ENCODE results near the gene MCUB.

Gene MCUB

GRCh38 chr4:109631532-109632108, 71.6 kb downstream of the MCUB start:
- no CpG with 5 or more reads among the region's 5 CpGs for WGBS (ENCODE audit: extremely low coverage, insufficient coverage, low lambda C conversion rate)
- Histone ChIP-seq H3K36me3 (ENCODE audit: control insufficient read depth, insufficient read depth, low read length) (no peaks in the 10 kb centered on the region), H2AK5ac (ENCODE audit: low read length) (no peak overlapping the region), H4K8ac (ENCODE audit: low read depth, low read length) (no peak overlapping the region), H3K23ac (ENCODE audit: low read length) (no peak overlapping the region), H3K4ac (ENCODE audit: low read depth, low read length) (no peak overlapping the region), H3K27ac (ENCODE audit: low read depth, low read length) (no peak overlapping the region), H4K5ac (ENCODE audit: low read length) (no peak overlapping the region), H3K27me3 (ENCODE audit: insufficient read depth, low read length, poor library complexity) (no peaks in the 10 kb centered on the region), H3K4me3 (ENCODE audit: low read length) (no peak overlapping the region), H2BK120ac (ENCODE audit: low read depth, low read length) (no peak overlapping the region), H3K4me1 (ENCODE audit: control insufficient read depth, low read depth, low read length) (no peaks in the 10 kb centered on the region), H3K9ac (ENCODE audit: low read length) (no peak overlapping the region), H3K79me2 (ENCODE audit: control insufficient read depth, insufficient read depth, low read length) (no peaks in the 10 kb centered on the region), H3K4me2 (ENCODE audit: low read length) (no peak overlapping the region), H2BK15ac (replicated peaks; ENCODE audit: low read depth) (no peak overlapping the region), H3K56ac (ENCODE audit: low read length) (no peak overlapping the region), H2BK5ac (ENCODE audit: low read length) (no peak overlapping the region), H3K79me1 (ENCODE audit: low read length) (no peaks in the 10 kb centered on the region), H3K18ac (ENCODE audit: low read length) (no peak overlapping the region)
- DNase-seq, result peak; percentile 56

- Histone ChIP-seq H2AK5ac (ENCODE audit: low read length) (no peak overlapping the region), H3K4me3 (ENCODE audit: low read length) (no peak overlapping the region), H3K79me2 (ENCODE audit: control insufficient read depth, insufficient read depth, low read length) (no peaks in the 10 kb centered on the region), H2BK5ac (ENCODE audit: low read length) (no peak overlapping the region), H3K4me1 (ENCODE audit: control insufficient read depth, low read depth, low read length) (no peaks in the 10 kb centered on the region), H2BK120ac (ENCODE audit: low read depth, low read length) (no peak overlapping the region), H3K4ac (ENCODE audit: low read depth, low read length) (no peak overlapping the region), H3K4me2 (ENCODE audit: low read length) (no peak overlapping the region), H3K9ac (ENCODE audit: low read length) (no peak overlapping the region), H3K27me3 (ENCODE audit: insufficient read depth, low read length, poor library complexity) (no peaks in the 10 kb centered on the region), H3K27ac (ENCODE audit: low read depth, low read length) (no peak overlapping the region), H3K56ac (ENCODE audit: low read length) (no peak overlapping the region), H3K18ac (ENCODE audit: low read length) (no peak overlapping the region), H3K36me3 (ENCODE audit: control insufficient read depth, insufficient read depth, low read length) (no peaks in the 10 kb centered on the region), H3K79me1 (ENCODE audit: low read length) (no peaks in the 10 kb centered on the region), H4K8ac (ENCODE audit: low read depth, low read length) (no peak overlapping the region), H2BK15ac (replicated peaks; ENCODE audit: low read depth) (no peak overlapping the region), H4K5ac (ENCODE audit: low read length) (no peak overlapping the region), H3K23ac (ENCODE audit: low read length) (no peak overlapping the region)
- DNase-seq, result no peak
- no CpG with 5 or more reads among the region's 2 CpGs for WGBS (ENCODE audit: extremely low coverage, insufficient coverage, low lambda C conversion rate)
These were observed 80.6 kb downstream of the MCUB start for GRCh38 chr4:109640644-109641043.

GRCh38 chr4:109645874-109646710, 86.0 kb downstream of the MCUB start:
- Histone ChIP-seq H4K8ac (ENCODE audit: low read depth, low read length) (no peak overlapping the region), H3K27ac (ENCODE audit: low read depth, low read length) (no peak overlapping the region), H3K4ac (ENCODE audit: low read depth, low read length) (no peak overlapping the region), H3K4me3 (ENCODE audit: low read length) (no peak overlapping the region), H2BK120ac (ENCODE audit: low read depth, low read length) (no peak overlapping the region), H3K36me3 (ENCODE audit: control insufficient read depth, insufficient read depth, low read length) (no peaks in the 10 kb centered on the region), H3K18ac (ENCODE audit: low read length) (no peak overlapping the region), H3K4me1 (ENCODE audit: control insufficient read depth, low read depth, low read length) (no peaks in the 10 kb centered on the region), H3K27me3 (ENCODE audit: insufficient read depth, low read length, poor library complexity) (no peaks in the 10 kb centered on the region), H2BK15ac (replicated peaks; ENCODE audit: low read depth) (no peak overlapping the region), H3K4me2 (ENCODE audit: low read length) (no peak overlapping the region), H3K9ac (ENCODE audit: low read length) (no peak overlapping the region), H3K56ac (ENCODE audit: low read length) (no peak overlapping the region), H4K5ac (ENCODE audit: low read length) (no peak overlapping the region), H3K79me2 (ENCODE audit: control insufficient read depth, insufficient read depth, low read length) (no peaks in the 10 kb centered on the region), H2AK5ac (ENCODE audit: low read length) (no peak overlapping the region), H2BK5ac (ENCODE audit: low read length) (no peak overlapping the region), H3K79me1 (ENCODE audit: low read length) (no peaks in the 10 kb centered on the region), H3K23ac (ENCODE audit: low read length) (no peak overlapping the region)
- no CpG with 5 or more reads among the region's 7 CpGs for WGBS (ENCODE audit: extremely low coverage, insufficient coverage, low lambda C conversion rate)
- DNase-seq, result no peak

GRCh38 chr4:109648266-109648996, 88.4 kb downstream of the MCUB start:
- no peak overlapping the region for H2BK5ac ChIP-seq (ENCODE audit: low read length)
- WGBS (ENCODE audit: extremely low coverage, insufficient coverage, low lambda C conversion rate), result no CpG with 5 or more reads among the region's 5 CpGs

DNA sequence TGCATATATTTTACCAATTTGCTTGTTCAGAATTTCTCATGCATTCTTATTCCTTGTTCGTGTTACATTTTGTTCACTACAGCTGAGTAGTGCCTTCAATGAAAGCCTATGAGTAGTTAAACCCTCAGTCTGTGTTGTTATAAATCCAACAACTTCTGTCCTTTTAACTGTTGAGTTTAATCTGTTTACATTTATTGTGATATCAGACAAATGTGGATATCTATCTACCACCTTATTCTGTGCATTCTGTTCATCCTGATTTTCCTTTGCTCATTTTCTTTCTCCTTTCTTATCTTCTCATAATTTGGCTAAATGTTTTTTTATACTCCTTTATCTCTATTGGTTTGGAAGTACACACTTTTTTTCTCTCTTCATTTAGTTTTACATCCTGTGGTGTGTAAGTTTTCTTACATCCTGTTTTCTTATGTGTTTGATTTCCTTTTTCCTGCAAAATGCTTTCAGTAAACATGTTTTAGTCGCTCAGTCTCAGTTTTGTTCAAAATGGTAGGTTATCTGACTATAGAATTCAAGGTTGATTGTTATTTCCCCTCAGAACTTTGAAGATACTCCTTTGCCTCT, 89.0 kb downstream of the MCUB start:
- Histone ChIP-seq H3K36me3 (ENCODE audit: control insufficient read depth, insufficient read depth, low read length) (no peaks in the 10 kb centered on the region), H2BK15ac (replicated peaks; ENCODE audit: low read depth) (no peak overlapping the region), H3K79me2 (ENCODE audit: control insufficient read depth, insufficient read depth, low read length) (no peaks in the 10 kb centered on the region), H3K4me2 (ENCODE audit: low read length) (no peak overlapping the region), H3K27me3 (ENCODE audit: insufficient read depth, low read length, poor library complexity) (no peaks in the 10 kb centered on the region), H2BK120ac (ENCODE audit: low read depth, low read length) (no peak overlapping the region), H3K4me1 (ENCODE audit: control insufficient read depth, low read depth, low read length) (no peaks in the 10 kb centered on the region), H4K8ac (ENCODE audit: low read depth, low read length) (no peak overlapping the region), H3K23ac (ENCODE audit: low read length) (no peak overlapping the region), H3K4me3 (ENCODE audit: low read length) (no peak overlapping the region), H3K79me1 (ENCODE audit: low read length) (no peaks in the 10 kb centered on the region), H2BK5ac (ENCODE audit: low read length) (no peak overlapping the region), H3K27ac (ENCODE audit: low read depth, low read length) (no peak overlapping the region), H3K4ac (ENCODE audit: low read depth, low read length) (no peak overlapping the region), H4K5ac (ENCODE audit: low read length) (no peak overlapping the region), H3K9ac (ENCODE audit: low read length) (no peak overlapping the region), H3K18ac (ENCODE audit: low read length) (no peak overlapping the region), H3K56ac (ENCODE audit: low read length) (no peak overlapping the region), H2AK5ac (ENCODE audit: low read length) (no peak overlapping the region)
- no peak for DNase-seq
- WGBS (ENCODE audit: extremely low coverage, insufficient coverage, low lambda C conversion rate), result no CpG with 5 or more reads among the region's 2 CpGs

More at GRCh38 chr4:109648266-109648996, 88.4 kb downstream of the MCUB start:
- Histone ChIP-seq H3K18ac (ENCODE audit: low read length) (no peak overlapping the region), H3K4ac (ENCODE audit: low read depth, low read length) (no peak overlapping the region), H2AK5ac (ENCODE audit: low read length) (no peak overlapping the region), H3K79me1 (ENCODE audit: low read length) (no peaks in the 10 kb centered on the region), H4K5ac (ENCODE audit: low read length) (no peak overlapping the region), H3K79me2 (ENCODE audit: control insufficient read depth, insufficient read depth, low read length) (no peaks in the 10 kb centered on the region), H3K9ac (ENCODE audit: low read length) (no peak overlapping the region), H3K4me3 (ENCODE audit: low read length) (no peak overlapping the region), H3K23ac (ENCODE audit: low read length) (no peak overlapping the region), H3K56ac (ENCODE audit: low read length) (no peak overlapping the region), H3K4me2 (ENCODE audit: low read length) (no peak overlapping the region), H2BK15ac (replicated peaks; ENCODE audit: low read depth) (no peak overlapping the region), H3K27ac (ENCODE audit: low read depth, low read length) (no peak overlapping the region), H3K4me1 (ENCODE audit: control insufficient read depth, low read depth, low read length) (no peaks in the 10 kb centered on the region), H3K36me3 (ENCODE audit: control insufficient read depth, insufficient read depth, low read length) (no peaks in the 10 kb centered on the region), H4K8ac (ENCODE audit: low read depth, low read length) (no peak overlapping the region), H3K27me3 (ENCODE audit: insufficient read depth, low read length, poor library complexity) (no peaks in the 10 kb centered on the region), H2BK120ac (ENCODE audit: low read depth, low read length) (no peak overlapping the region)
- no peak for DNase-seq

All from mesendoderm (in vitro differentiated cells).